Stimulated activated CD8-positive, alpha-beta memory T cell treated with anti-CD3 and anti-CD28 coated beads, Interleukin-4, amount 100 ng/mL, for 1 hour (primary cell): ENCODE measurements around the gene CPNE6.

Source experiments
- DNase-seq, 2 donors: peaks; one replicate each; pipeline ENCODE4 v3.0.0-alpha.2; 2020; ENCODE audit warnings: low read depth in 2 of 2, low spot score in 1 of 2

Gene CPNE6

DNA sequence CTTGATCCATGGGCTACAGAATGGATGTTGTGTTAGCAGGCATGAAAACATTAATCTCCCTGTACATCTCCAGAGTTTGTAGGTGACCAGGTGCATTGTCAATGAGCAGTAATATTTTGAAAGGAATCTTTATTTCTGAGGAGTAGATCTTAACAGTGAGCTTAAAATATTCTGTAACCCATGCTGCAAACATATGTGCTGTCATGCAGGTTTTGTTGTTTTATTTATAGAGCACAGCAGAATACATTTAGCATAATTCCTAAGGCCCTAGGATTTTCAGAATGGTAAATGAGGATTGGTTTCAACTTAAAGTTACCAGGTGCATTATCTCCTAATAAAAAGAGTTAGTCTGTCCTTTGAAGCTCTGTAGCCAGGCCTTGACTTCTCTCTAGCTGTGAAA lies 55.6 kb downstream of the CPNE6 start:
- no peak for DNase-seq

DNA sequence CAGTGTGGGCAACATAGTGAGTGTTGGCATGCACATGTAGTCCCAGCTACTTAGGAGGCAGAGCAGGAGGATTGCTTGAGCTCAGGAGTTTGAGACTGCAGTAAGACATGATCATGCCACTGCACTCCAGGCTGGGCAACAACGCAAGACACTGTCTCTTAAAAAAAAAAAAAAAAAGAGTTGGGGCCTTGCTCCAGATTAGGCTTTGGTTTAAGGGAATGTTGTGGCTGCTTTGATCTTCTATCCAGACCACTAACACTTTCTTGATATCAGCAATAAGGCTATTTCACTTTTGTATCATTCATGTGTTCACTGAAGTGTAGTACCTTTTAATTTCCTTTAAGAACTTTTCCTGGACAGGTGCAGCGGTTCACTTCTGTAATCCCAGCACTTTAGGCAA lies 56.3 kb downstream of the CPNE6 start:
- DNase-seq = no peak
